Activated T-cell treated with anti-CD3 and anti-CD28 coated beads, Interleukin-2, amount 50 U/mL, for 72 hours (primary cell): ENCODE results near the gene MMGT1. TPM values are rescaled to one million over a fixed set of nuclear protein-coding genes. Genes with fewer than 3 reads are reported as not detected.

Experiments
- total RNA-seq, 2 donors: library from RNA; stranded (reverse); gene quantifications; one replicate each; pipeline ENCODE4 v1.2.3, GENCODE V29; 2022

MMGT1 gene
- total RNA-seq, 2 donors from 2014 or later, result 20.1 to 21.7 TPM

Other genes starting within 250 kb of the MMGT1 start
- gene CT45A3, start 205.8 kb downstream of the MMGT1 start, total RNA-seq, result not detected
- under 1 TPM in 1 of 2 donors, not detected in 1; 0.35 TPM for gene CT45A5, start 188.5 kb downstream of the MMGT1 start, total RNA-seq
- gene CT45A6, start 171.2 kb downstream of the MMGT1 start, total RNA-seq, result not detected
- gene CT45A2, start 154.0 kb downstream of the MMGT1 start, total RNA-seq, result not detected
- gene CT45A7, start 136.7 kb downstream of the MMGT1 start, total RNA-seq, result not detected
- not detected for gene CT45A8, start 119.5 kb downstream of the MMGT1 start, total RNA-seq
- not detected for gene CT45A9, start 102.2 kb downstream of the MMGT1 start, total RNA-seq
- gene CT45A10, start 80.5 kb downstream of the MMGT1 start, total RNA-seq, result not detected
- gene SAGE1, start 80.3 kb downstream of the MMGT1 start, total RNA-seq, result not detected
- gene SLC9A6, start 11.4 kb upstream of the MMGT1 start, total RNA-seq, result 10 to 100 TPM; 11.4 to 12.2 TPM
- 10 to 100 TPM; 15.7 to 18.7 TPM for gene FHL1, start 173.5 kb upstream of the MMGT1 start, total RNA-seq